ENCODE data around the gene PRKCQ.

PRKCQ gene

DNA sequence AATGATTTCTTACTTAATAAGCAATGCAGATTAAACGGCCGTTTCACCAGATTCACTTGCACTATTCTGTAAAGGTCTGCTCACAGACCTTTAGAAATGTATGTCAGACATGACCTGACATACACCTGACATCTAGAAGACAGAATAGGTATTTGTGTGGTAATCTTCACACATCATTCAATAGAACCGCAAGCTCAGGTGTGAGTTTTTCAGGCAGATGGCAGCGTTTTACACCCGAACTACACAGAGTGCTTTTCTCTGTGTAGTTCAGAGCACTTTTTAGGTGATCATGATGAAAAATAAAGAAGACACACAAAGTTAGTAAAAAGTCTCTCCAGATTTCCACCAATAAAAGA lies 63.2 kb downstream of the PRKCQ start:
- DNase-seq, result peak; percentile 22

DNA sequence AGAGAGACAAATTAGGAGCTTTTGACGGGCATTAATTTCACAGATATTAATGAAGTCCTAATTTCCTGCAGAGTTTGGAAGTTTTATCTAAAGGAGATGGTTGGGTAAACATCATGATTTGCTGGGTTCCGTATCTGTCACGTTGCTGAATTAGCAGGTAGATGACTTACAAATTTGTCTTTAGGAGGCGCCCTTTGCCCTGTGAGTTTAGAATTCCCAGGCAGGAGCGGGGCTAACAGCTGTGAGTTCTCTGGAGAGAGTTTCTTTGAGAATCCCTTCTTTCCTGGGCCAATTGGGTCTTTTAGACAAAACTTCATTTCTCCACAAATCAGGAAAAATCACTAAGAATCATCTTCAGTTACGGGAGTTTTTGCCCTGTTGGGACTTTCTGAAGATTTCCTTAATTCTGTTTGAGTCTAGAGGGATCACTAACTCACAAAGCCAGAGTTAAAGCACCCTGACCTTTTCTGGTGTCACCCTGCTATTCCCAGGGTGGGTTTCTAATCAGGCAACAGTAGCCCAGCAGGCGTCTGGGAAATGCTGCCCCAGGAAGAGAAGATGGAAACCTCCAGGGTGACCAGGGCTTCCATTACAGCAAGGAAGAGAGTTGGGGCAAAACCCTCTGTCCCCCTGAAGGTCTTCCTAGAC lies 63.7 kb downstream of the PRKCQ start:
- no peak for DNase-seq

DNA sequence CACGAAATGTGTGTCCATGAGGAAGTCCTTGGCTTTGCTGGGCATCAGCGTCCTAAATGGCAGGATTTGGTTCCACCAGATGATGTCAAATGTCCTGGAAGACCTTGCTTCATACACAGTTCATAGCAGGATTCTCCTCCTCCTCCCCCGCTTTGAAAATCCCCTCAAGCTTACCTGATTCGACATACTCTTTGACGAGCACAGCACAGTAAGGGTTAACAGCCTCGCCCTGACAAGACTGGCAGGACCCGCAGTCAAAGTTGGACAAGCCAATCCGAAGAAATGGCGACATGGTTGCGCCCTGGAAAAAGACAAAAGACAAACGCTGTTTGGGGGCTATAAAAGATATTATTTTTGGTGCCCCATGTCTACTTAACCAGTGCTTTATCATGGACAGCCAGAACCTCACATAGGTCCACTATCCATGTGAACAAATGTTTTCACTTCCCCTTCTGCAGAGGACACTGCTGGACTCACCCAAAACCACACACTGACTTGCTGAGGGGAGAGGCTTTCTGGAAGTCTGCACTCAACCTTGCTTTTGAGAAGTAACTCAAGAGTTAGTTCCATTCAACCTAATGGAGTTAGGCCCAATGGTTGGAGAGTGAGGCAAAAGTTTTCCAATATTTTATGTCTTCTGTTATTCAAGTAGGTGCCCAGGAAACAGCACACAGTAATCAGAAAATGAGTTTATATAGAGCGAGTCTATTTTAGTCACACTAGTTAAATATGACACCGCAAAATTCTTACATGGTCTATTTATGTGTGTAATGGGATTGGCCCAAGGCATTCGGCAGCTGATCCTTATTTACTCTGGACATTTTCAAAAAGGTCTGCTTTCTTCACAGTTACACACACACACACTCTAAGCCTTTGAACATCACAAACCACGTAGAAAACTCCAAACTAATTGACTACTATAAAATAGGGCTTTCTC lies 65.0 kb downstream of the PRKCQ start:
- DNase-seq, result no peak

DNA sequence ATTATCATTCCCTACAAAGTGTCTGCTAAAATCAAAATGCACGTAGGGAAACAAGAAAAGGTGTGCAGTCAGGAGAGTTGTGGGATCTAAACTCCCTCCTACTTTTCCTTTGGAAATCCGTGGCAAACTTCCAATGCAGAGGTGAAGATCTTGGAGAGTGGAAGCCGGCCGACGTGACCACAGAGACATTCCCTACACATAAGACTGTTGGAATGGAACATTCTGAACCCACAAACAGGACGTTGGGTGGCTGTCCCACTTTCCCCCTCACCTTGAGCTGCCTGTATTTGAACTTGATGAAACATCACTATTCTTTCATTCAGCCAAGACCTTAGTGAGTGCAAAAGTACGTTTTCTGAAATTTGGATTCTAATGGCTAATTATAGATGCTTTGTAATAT lies 65.9 kb downstream of the PRKCQ start:
- DNase-seq, result no peak

DNA sequence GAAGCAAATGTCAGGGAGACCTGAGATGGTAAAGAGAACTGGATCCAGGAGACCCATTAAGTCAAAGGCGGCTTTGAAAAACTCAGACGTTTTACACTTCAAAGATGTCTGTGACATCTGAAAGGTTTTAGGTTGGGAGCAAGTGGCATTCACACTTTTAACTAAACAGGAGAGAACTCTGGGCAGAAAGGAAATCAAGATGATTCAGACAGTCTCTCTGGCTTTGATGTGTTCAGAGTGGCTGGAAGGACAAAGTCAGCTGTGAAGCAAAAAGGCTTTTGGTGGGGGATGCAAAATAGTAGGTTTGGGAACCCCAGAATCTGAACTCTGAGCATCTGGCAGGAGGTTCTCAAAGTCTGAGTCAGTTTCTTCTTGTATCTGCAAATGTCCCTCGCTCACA lies 66.6 kb downstream of the PRKCQ start:
- peak; percentile 21 for DNase-seq

DNA sequence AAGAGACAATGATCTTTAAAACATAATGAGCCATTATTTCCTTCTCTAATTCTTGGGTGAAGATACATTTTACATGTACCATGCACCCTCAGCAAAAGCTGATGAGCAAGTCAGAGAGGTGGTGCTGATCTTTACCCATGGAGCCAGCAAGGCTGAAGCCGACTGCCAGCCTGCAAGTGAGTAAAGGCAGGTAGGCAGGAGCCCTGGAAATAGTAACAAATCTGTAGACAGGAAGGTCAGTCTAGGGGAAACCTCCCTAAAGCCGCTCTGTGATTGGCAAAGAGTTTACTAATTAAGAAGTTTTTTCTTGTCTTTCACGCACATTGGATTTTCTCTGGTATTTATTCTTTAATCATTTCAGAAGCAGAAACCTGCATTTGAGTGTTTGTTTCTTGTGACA lies 67.9 kb downstream of the PRKCQ start:
- DNase-seq, result no peak

DNA sequence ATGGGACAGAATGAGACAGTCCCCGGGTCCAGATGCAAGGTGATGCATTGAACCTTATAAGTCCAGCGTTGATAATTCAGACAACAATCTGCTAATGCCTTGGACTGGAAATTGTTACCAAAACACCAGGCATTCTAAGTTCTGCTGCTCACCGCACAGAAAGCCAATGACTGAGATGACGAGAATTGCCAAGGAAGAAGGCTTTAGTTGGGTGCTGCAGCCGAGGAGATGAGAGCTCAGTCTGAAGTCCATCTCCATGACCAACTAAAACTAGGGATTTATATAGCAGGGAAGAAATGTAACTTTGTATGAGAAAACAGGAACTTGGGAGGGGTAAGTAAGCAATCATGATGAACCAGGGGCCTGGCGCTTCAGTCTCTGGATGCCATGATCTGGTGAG lies 68.7 kb downstream of the PRKCQ start:
- DNase-seq, result no peak

DNA sequence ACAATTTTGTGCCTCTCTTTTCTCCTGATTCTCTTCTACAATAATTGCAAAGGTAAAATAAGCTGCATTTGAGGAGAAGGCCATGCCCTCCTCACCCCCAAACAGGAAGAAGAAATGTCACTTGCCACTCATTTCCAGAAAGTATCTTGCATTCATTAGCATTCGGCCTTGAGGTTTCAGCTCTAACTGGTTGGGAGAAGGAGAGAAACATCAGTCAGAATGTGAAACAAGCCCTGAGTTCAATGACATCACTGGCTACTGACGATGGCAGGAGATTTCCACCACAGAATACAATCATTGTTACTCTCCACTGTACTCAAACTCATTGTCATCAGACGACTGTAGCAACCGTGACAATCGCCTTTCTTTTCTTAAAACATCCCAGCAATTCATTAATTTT lies 72.8 kb downstream of the PRKCQ start:
- DNase-seq, result no peak

DNA sequence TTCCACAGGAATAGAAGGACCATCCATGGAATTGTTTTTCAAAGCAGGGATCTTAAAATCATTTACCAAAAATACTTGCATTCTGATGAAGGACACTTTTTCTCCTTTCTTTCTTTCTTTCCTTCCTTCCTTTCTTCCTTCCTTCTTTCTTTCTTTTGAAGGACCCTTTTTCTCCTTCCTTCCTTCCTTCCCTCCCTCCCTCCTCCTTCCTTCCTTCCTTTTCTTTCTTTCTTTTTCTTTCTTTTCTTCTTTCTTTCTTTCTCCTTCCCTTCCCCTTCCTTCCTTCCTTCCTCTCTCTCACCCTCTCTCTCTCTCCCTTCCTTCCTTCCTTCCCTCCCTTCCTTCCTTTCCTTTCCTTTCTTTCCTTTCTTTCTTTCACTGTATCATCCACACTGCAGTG lies 74.8 kb downstream of the PRKCQ start:
- DNase-seq, result no peak

DNA sequence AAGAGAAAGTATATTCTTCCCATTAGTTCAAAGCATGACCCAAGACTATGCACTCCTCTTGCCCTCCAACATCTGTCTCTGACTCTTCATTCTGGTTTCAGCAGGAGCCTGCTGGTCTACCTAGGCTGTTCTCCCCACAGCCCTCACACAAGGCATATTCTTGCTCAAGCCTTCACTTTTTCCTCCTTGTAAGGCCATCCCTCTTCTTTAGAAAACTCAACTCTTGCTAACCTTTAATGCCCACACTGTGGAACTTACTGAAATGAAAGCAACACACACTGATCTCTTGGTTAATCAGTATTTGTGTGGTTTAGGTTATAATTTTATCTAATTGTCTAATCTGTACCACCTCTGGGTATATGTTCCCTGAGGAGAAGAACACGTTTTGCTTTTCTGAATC lies 75.8 kb downstream of the PRKCQ start:
- DNase-seq, result no peak

DNA sequence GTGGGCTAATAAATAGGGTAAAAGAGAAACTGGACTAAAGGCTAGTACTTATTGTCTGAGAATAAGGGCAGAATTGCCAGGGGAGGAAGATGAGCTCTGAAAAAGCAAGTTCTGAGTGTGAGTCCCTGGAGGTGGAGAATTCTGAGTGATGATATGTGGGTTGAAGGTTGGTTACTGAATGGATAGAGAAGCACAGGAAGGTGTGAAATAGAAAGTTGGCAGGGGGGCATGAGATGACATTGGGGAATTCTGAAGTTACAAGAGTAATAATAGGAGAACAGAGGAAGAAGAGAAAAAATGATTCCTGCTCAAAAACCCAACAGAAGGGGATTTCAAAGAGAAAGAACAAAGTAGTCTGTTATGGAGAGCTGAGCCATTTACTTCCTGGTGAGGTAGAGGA lies 76.9 kb downstream of the PRKCQ start:
- DNase-seq, result no peak

DNA sequence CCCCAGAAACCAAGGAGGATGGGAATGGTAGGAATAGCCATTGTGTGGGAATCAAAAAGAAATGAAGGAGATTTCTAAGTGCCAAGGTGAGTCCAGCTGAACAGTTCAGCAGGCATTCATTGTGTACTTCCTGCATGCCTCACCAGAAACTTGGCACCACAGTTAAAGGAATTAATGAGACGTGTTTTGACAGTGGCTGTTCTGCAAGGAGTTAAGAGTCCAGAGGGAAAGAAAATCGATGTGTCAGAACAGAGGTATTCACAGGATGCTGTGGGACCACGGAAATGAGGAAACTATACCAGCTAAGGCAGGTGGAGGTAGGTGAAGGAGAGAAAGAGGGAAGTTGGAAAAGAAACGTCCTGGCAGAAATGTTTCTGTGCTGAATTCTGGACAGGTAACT lies 78.1 kb downstream of the PRKCQ start:
- no peak for DNase-seq

DNA sequence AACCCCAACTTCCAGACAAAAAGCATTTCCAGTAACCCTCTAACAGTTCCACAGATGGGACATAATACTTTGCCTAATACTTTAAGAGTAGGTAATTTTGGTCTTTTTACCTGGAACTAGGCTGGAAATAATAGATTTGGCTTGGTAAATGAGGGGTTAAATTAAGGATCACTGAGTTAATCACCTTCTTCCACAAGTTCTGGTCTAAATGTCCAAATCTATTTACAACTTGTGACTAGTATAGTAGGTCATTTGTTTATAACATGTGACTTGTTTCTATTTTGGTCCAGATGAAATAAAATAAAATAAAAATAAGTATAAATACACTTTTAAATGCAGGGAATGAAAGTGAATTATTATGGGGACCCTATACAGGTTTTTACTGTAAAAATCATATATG lies 80.1 kb downstream of the PRKCQ start:
- DNase-seq, result no peak

DNA sequence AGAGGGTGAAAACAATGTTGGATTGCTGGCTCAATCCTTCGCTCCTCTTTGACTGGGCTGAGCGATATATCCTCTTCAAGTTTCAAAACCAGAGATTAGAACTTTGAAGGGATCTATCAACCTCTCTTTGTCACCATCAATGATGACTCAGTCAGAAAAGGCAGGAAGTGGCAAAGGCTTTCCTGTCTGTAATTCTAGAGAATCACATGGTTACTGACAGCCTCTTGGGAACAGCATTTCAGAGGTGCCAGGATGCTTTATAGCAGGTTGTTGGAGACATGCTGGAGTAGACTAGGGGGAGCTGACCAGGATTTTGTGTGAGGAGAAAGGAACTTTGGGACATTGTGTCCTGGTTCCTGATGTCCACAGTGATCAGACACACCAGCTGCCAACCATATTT lies 81.3 kb downstream of the PRKCQ start:
- DNase-seq, result peak; percentile 79

DNA sequence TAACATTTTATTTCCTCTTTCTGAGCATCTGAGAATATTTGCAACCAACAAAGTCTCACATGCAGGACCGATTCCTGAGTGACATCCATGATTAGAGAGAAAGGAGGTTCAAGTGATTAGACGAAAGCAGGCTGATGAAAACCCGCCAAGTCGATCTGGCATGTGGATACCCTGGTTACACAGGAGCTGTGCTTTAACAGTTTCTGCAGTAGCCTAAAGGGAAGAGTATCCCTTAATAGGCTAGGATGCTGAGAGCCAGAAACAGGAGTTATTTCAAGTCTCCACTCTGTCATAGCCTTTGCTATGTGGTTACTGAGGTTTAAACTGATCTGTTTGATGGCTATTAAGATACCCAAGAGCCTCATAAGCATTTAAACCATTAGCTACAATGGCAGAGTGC lies 82.5 kb downstream of the PRKCQ start:
- no peak for DNase-seq

DNA sequence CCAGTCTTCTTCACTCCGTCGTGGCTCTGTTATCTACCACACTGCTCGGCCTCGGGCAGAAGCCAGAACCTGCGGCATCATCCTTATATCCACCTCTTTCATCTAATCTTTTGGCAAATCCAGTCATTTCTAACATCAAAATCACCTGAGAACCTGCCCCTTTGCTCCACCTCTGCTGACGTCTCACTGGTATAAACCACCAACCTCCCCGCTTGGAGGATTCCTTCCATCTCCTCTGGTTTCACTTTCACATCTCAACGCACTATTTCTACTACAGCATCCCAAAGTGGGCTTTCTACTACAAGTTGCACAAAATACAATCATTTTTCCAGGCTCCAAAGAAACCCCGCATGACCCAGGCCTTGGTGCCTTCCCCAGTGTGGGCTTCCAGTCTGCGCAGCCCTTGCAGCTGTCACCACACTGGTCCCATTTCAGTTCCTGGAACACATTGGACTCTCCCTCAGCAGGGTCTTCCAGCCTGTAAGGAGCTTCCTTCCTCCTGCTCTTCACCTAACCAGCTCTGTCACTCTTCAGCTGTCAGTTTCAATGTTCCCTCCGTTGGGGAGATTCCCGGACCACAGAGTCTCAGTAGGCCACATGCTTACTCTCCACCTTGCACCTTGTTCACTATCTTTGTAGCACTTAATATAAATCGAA lies 85.0 kb downstream of the PRKCQ start:
- peak; percentile 80 for DNase-seq

DNA sequence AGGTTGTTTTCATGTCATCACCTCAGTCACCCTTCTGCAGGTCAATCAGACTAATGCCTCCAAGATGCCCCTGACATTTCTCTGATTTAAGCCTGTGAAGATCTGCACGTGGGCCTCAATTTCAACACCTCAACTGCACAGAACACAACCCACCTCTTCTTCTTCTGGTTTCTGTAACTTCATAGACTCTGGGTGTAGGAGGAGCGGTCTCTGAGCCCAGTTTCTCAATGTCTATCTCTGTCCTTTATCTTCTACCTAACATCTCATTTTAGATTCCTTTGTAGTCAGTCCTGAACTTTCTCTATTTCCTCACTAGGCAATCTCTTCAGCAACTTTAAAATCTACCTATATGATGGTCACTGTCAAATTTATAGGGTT lies 85.6 kb downstream of the PRKCQ start:
- DNase-seq, result no peak

DNA sequence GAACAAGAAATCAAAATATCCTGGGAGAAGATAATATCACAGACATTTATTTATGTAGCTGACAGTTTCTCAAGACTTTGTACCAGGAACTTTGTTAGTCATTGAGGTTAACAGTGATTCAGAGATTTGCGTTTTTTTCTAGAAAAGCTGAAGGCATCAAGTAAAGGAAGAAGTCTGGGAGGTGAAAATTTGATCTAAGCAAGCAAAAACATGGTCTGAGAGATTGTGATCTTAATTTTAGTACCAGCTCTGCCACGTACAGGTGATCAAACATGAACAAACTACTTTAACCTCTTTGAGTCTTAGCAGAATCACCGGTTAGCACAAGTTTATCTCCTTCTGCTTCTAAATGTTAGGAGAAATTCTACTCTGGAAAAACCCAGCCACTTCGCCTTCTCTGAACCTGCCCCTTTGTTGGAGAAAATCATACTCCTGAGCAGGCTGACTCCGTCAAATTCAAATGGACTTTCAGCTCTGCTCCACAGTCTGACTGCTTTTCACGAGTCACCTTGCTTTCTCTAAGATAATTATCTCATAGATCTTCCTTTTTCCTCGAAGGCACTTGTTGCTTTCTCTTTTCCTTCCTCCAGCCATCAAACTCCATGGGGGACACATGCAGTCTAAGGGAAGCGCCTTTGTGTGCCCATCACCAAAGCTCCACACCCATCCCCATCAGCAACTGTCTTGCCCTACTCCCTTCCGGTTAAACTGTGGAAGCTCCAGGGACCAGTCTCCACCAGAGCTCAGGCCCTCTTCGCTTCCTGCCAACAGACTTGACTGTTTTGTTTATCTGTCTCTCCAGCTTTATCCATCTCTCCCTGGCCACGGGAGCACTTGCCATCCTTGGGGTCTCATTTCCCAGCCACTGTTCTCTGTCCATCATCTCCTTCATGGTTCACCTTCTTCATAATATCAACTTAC lies 86.3 kb downstream of the PRKCQ start:
- peak; percentile 56 for DNase-seq

DNA sequence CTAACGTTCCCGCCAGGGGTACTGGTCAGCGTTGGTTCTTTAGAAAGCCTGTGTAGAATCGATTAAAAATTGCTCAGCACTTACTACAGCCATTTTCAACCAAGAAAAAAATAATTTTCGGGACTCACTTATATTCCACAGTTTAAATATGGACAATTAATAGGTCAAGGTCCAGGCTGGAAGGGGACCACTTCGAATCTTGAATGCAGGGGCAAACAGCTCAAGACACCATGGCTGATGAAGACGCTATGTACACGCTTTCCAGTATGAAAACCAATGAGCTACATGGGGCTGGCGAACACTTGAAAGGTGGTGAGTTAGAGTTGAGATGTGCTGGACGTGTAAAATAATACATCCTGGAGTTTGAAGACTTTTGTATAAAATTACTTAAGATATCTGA lies 87.2 kb downstream of the PRKCQ start:
- DNase-seq, result no peak

DNA sequence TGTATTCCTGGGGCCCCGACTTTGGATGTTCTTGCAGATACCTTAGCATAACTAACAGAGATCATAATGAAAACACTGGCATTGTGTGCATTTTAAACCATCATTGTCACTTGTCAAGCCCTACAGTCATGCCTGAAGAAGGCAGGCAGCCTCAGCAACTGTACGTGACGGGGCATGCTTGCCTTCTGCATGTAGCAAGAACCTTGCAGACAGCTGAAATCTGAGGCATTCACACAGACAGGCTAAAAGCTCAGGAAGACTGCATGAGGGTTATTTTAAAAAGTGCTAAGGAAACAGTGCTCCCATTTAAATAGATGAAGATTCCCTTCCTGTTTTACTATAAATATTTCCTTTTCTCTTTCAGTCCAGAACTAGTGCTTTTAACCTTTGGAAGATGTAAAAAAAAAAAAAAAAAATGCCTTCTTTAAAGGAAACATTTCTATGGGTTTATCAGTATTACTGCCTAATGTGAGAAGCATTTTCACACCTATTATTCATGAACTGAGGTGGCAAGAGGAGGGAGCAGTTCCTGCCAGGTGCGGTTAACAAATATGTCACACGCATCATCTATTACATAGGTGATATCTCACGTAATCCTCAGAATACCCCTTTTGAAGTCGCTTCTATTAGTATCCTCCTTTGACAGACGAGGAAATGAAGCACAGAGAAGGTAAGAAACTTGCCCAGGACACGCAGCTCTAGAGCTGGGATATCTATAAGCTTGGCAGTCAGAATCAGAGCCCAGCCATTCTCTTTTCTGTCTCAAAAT lies 88.1 kb downstream of the PRKCQ start:
- peak; percentile 68 for DNase-seq

DNA sequence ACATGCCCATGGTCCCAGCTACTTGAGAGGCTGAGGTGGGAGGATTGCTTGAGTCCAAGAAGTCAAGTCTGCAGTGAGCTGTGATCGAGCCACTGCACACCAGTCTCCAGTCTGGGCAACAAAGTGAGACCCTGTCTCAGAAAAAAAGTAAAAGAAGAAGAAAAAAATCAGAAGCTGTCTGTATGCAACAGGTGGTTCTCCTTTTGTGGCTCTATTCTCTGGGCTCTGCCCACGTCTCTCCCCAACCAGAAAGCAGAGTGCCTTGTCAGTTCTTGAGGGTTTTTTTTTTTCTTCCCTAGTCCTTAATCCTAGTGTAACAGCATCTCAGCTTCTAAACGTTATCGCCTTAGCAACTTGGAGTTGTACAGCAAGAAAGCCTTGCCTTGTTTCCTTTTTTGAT lies 89.5 kb downstream of the PRKCQ start:
- no peak for DNase-seq

DNA sequence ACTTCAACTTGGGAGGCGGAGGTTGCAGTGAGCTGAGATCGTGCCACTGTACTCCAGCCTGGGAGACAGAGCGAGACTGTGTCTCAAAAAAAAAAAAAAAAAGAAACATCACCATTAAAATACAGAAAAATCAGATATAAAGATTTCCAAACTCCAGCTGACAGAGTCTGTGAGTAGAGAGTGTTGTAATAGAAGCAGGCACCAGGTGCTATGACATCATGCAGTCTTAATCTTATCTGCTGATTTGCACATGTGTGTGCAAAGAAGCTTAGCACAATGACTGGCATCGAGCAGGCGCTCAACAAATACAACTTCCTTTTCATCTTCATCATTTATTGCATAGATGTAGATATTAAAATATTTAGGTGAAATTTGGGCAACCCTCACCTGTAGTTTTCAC lies 92.2 kb downstream of the PRKCQ start:
- no peak for DNase-seq
